ENCODE measurements around the gene FAM98C. TPM values are rescaled to one million over a fixed set of nuclear protein-coding genes. Genes with fewer than 3 reads are reported as not detected.
"Not testable (repeated sequence)": the region's sequence is repeated elsewhere in the genome, so short reads cannot be mapped to it uniquely, and the experiment has no call there.

FAM98C gene
- total RNA-seq, 1 donor from 2014 or later: 16.0 TPM

GRCh38 chr19:38360351-38360750 is 42.5 kb upstream of the FAM98C start:
- Mint-ChIP-seq H3K9me3 (ENCODE audit: low read depth) (no peaks in the 10 kb centered on the region), H3K27ac (ENCODE audit: unreplicated experiment) (no peak overlapping the region), H3K27me3 (ENCODE audit: low read depth) (peaks cover 36% of the 10 kb centered on the region), H3K4me3 (ENCODE audit: unreplicated experiment) (peak overlapping the region; percentile 78), H3K36me3 (ENCODE audit: low read depth) (no peaks in the 10 kb centered on the region), H3K4me1 (ENCODE audit: low read depth) (peaks cover 11% of the 10 kb centered on the region)
- DNase-seq (ENCODE audit: low spot score): no peak
- TF ChIP-seq, protein P1, sequence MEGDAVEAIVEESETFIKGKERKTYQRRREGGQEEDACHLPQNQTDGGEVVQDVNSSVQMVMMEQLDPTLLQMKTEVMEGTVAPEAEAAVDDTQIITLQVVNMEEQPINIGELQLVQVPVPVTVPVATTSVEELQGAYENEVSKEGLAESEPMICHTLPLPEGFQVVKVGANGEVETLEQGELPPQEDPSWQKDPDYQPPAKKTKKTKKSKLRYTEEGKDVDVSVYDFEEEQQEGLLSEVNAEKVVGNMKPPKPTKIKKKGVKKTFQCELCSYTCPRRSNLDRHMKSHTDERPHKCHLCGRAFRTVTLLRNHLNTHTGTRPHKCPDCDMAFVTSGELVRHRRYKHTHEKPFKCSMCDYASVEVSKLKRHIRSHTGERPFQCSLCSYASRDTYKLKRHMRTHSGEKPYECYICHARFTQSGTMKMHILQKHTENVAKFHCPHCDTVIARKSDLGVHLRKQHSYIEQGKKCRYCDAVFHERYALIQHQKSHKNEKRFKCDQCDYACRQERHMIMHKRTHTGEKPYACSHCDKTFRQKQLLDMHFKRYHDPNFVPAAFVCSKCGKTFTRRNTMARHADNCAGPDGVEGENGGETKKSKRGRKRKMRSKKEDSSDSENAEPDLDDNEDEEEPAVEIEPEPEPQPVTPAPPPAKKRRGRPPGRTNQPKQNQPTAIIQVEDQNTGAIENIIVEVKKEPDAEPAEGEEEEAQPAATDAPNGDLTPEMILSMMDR (IDR thresholded peaks at IDR 0.05): no peak

DNA sequence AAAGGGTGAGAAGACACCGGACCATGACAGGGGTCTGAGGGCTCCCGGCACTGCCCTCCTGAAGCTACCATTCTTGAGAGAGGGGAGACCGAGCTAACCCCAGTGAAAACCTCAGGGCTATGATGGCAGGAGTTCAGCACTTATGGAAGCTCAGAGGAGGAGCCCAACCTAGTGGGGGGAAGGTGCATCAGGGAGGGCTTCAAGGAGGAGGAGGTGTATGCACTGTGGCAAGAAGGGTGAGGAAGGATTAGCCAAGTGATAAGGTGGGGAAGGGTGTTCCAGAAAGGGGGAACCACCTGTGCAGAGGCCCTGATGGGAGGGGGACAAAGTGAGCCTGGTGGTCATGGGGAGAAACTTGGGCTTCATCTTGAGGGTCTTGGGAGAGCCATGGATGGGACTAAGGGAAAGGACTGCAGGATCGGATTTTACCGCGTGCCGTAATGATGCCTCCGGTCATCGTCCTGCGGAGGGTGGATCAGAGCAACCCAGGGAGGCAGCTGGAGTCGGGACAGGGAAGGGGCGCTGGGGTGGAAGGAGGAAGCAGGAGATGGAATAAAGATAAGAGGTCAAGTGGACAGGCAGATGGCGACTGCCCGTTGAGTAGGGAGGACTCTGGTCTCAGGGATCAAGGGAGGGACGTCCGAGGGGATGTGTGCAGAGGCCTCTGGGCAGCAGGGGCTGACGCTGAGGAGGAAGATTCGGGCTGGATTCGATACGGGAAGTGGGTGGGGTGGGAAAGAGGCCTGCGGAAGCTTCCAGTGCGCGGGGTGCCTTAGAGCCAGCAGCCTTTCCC is 41.9 kb upstream of the FAM98C start:
- H3K4me1 Mint-ChIP-seq (ENCODE audit: low read depth): peaks cover 11% of the 10 kb centered on the region
- H3K36me3 Mint-ChIP-seq (ENCODE audit: low read depth): no peaks in the 10 kb centered on the region
- peaks cover 32% of the 10 kb centered on the region for H3K27me3 Mint-ChIP-seq (ENCODE audit: low read depth)
- TF ChIP-seq, protein P1 (IDR thresholded peaks at IDR 0.05): no peak
- H3K27ac Mint-ChIP-seq (ENCODE audit: unreplicated experiment): no peak overlapping the region
- DNase-seq (ENCODE audit: low spot score): no peak
- peak overlapping the region; percentile 78 for H3K4me3 Mint-ChIP-seq (ENCODE audit: unreplicated experiment)
- no peaks in the 10 kb centered on the region for H3K9me3 Mint-ChIP-seq (ENCODE audit: low read depth)

DNA sequence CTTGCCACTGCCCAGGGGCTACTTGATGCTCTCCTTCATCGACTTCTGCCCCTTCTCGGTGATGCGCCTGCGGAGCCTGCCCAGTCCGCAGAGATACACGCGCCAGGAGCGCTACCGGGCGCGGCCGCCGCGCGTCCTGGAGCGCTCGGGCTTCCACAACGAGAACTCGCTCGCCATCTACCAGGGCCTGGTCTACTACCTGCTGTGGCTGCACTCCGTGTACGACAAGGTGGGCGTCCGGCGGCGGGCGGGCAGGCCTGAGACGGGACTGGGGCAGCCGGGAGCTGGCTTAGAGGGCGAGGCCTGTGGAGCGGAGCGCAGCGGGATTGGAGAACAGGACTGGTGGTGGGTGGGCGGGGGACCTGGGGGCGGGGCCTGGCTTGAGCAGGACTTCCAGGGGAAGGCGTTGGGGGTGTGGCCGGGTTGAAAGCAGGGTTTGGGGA is 41.2 kb upstream of the FAM98C start:
- Mint-ChIP-seq H3K27ac (ENCODE audit: unreplicated experiment) (no peak overlapping the region), H3K36me3 (ENCODE audit: low read depth) (no peaks in the 10 kb centered on the region), H3K27me3 (ENCODE audit: low read depth) (peaks cover 29% of the 10 kb centered on the region), H3K4me3 (ENCODE audit: unreplicated experiment) (peak overlapping the region; percentile 78), H3K4me1 (ENCODE audit: low read depth) (peaks cover 11% of the 10 kb centered on the region), H3K9me3 (ENCODE audit: low read depth) (no peaks in the 10 kb centered on the region)
- TF ChIP-seq, protein P1 (IDR thresholded peaks at IDR 0.05): peak; percentile 38
- no peak for DNase-seq (ENCODE audit: low spot score)

DNA sequence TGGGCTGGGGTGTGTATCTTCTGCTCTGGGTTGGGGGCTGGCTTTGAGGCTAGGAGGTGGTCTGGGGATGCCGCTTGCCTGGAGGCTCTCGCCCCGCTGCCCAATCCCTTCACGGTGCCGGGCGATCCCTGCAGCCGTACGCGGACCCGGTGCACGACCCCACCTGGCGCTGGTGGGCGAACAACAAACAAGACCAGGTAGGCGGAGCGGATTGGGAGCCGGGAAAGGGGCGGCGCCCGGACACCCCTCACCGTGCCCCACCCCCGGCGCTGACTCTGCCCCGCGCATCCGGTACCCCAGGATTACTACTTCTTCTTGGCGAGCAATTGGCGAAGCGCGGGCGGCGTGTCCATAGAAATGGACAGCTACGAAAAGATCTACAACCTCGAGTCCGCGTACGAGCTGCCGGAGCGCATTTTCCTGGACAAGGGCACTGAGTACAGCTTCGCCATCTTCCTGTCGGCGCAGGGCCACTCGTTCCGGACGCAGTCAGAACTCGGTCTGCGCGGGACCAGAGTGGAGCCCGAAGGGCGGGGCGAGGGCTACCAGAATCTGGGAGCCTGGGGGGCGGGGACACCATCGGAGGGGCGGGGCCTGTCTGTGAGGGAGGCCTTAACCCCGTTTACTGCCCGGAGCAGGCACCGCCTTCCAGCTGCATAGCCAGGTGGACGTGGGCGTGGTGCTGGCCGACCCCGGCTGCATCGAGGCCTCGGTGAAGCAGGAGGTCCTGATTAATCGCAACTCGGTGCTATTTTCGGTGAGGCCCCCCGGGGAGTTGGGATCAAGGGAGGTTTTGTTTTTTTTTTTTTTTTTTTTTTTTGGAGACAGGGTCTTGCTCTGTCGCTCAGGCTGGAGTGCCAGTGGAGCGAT is 40.6 kb upstream of the FAM98C start:
- no peak for DNase-seq (ENCODE audit: low spot score)
- no peak overlapping the region for H3K27ac Mint-ChIP-seq (ENCODE audit: unreplicated experiment)
- peak overlapping the region; percentile 78 for H3K4me3 Mint-ChIP-seq (ENCODE audit: unreplicated experiment)
- peaks cover 11% of the 10 kb centered on the region for H3K4me1 Mint-ChIP-seq (ENCODE audit: low read depth)
- no peaks in the 10 kb centered on the region for H3K36me3 Mint-ChIP-seq (ENCODE audit: low read depth)
- peaks cover 26% of the 10 kb centered on the region for H3K27me3 Mint-ChIP-seq (ENCODE audit: low read depth)
- H3K9me3 Mint-ChIP-seq (ENCODE audit: low read depth): no peaks in the 10 kb centered on the region
- TF ChIP-seq, protein P1 (IDR thresholded peaks at IDR 0.05): no peak

- H3K4me1 Mint-ChIP-seq (ENCODE audit: low read depth): peaks cover 11% of the 10 kb centered on the region
- not testable (repeated sequence) for H3K27ac Mint-ChIP-seq (ENCODE audit: unreplicated experiment); H3K9me3 Mint-ChIP-seq (ENCODE audit: low read depth); DNase-seq (ENCODE audit: low spot score); H3K36me3 Mint-ChIP-seq (ENCODE audit: low read depth)
- H3K4me3 Mint-ChIP-seq (ENCODE audit: unreplicated experiment): peak overlapping the region; percentile 78
- H3K27me3 Mint-ChIP-seq (ENCODE audit: low read depth): peaks cover 26% of the 10 kb centered on the region
These were observed 39.8 kb upstream of the FAM98C start for GRCh38 chr19:38362946-38363688.
